Astrocyte of the spinal cord (primary cell): Measurements from ENCODE around the gene SUN1.
"Not testable (repeated sequence)": the region's sequence is repeated elsewhere in the genome, so short reads cannot be mapped to it uniquely, and the experiment has no call there.

Source experiments
- DNase-seq: peaks from one replicate; pipeline ENCODE4 v3.0.0; 2011; ENCODE audit warnings: low read depth, low spot score
- H3K4me3 ChIP-seq: 2 replicates; pipeline ENCODE4 v1.5.1; 2011; ENCODE audit warnings: low read depth, mild to moderate bottlenecking, low read length, moderate library complexity
- CTCF ChIP-seq: IDR thresholded peaks from 2 replicates; pipeline ENCODE4 v1.5.1; 2012; ENCODE audit warnings: low read depth, mild to moderate bottlenecking, low read length, inconsistent platforms
- in situ Hi-C: cut with HindIII; loops from 2 replicates; pipeline ENCODE4 v1.10.0; 2017; ENCODE audit warnings: low sequenced_read_pairs

The SUN1 gene

GRCh38 chr7:786472-787255, 45.6 kb upstream of the SUN1 start:
- peak; percentile 94 for TF ChIP-seq CTCF
- in situ Hi-C loops = no loop called here
- DNase-seq = peak; percentile 56
- H3K4me3 ChIP-seq = no peak overlapping the region

GRCh38 chr7:787332-788240, 44.7 kb upstream of the SUN1 start:
- no peak for TF ChIP-seq CTCF
- no peak for DNase-seq
- in situ Hi-C loops = no loop called here
- H3K4me3 ChIP-seq = no peak overlapping the region

DNA sequence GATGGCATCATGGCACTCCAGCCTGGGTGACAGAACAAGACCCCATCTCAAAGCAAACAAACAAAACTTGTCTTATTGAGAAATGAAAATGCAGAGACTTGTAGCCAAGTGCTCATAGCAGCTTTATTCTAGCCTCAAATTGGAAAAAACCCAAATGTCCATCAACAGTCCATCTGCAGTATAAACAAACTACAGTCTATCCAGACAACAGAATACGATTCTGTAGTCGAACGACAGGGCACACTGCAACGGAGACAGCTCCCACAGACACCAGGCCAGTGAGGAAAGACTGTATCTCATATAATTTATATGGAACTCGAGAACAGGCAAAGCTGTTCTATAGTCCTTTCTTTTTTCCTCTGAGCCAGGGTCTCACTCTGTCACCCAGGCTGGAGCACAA, 40.8 kb upstream of the SUN1 start:
- no peak for TF ChIP-seq CTCF
- in situ Hi-C loops = no loop called here
- no peak for DNase-seq
- no peak overlapping the region for H3K4me3 ChIP-seq

- no peak for TF ChIP-seq CTCF
- in situ Hi-C loops = no loop called here
- H3K4me3 ChIP-seq = no peak overlapping the region
- no peak for DNase-seq
Observed at GRCh38 chr7:794207-794606, 38.1 kb upstream of the SUN1 start.

- TF ChIP-seq CTCF = no peak
- no peak for DNase-seq
- no peak overlapping the region for H3K4me3 ChIP-seq
- in situ Hi-C loops = no loop called here
Observed at GRCh38 chr7:794671-795329, 37.5 kb upstream of the SUN1 start.

DNA sequence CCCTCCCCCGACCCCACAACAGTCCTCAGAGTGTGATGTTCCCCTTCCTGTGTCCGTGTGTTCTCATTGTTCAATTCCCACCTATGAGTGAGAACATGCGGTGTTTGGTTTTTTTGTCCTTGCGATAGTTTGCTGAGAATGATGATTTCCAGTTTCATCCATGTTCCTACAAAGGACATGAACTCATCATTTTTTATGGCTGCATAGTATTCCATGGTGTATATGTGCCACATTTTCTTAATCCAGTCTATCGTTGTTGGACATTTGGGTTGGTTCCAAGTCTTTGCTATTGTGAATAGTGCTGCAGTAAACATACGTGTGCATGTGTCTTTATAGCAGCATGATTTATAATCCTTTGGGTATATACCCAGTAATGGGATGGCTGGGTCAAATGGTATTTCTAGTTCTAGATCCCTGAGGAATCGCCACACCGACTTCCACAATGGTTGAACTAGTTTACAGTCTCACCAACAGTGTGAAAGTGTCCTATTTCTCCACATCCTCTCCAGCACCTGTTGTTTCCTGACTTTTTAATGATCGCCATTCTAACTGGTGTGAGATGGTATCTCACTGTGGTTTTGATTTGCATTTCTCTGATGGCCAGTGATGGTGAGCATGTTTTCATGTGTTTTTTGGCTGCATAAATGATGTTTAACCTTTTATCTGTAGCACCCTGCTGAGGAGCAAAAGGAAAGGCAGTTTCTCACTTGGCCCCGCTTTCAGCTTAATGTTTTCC, 35.7 kb upstream of the SUN1 start:
- H3K4me3 ChIP-seq, in situ Hi-C loops, DNase-seq: not testable (repeated sequence)
